ENCODE data around the gene MCCC1. TPM values are rescaled to one million over a fixed set of nuclear protein-coding genes. Genes with fewer than 3 reads are reported as not detected.
A peak's percentile ranks its signal among the peaks of the same experiment; 100 is the strongest.
"Not testable (repeated sequence)": the region's sequence is repeated elsewhere in the genome, so short reads cannot be mapped to it uniquely, and the experiment has no call there.

The MCCC1 gene
- polyA plus RNA-seq, 10 donors, result 10.2 to 19.7 (median 14.6) TPM

DNA sequence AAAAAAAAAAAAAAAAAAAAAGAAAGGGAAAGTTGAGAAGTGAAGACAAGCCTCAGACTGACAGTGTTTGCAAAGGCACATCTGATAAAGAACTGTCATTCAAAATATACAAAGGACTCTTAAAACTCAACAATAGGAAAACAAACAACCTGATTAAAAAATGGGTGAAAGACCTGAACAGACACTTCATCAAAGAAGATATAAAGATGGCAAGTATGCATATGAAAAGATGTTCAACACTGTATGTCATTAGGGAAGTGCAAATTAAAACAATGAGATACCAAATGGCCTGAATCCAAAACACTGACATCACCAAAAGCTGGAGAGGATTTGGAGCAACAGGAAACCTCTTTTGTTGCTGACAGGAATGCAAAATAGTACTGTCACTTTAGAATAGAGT lies 48.6 kb downstream of the MCCC1 start:
- no peak for DNase-seq

DNA sequence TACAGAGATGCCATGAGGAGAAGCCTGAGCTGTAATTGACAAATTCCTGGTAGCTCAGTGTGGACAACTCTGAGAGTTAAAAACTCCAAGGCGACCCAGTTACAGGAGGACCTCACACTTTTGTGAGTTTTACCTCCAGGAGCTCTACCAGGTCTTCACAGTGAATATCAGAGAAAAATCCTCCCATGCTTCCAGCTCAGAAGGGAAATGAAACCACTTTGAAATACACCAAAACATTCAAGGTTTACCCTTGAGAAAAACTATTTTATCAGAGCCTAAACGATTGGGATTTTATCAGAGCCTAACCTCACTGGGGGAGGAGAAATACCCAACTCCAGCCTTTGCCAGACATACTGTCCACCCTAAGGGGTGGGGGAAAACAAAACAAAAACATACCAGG lies 52.4 kb downstream of the MCCC1 start:
- DNase-seq, result no peak

DNA sequence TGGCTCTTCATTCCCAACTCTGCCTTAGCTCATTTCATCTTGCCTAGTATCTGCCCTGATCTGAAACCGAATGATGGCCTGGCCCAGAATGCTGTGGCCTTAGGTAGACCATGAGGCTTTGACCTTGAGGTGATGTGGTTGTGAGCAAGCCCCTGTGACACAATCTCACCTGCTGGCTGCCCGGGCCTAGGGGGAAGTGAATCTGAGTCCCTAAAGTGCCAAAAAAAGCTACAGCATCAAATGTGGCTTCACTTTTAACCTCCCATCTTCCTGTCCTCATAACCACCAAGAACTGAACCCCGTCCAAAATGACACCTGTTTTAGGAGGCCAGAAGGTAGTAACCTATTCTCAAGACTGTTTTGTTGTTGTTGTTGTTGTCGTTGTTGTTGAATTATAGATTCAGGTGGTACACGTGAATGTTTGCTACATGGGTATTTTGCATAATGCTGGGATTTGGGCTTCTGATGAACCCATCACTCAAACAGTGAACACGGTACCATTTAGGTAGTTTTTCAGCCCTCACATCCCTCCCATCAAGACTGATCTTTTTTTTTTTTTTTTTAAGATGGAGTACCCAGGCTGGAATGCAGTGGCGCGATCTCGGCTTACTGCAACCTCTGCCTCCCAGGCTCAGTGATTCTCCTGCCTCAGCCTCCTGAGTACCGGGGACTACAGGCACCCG lies 54.6 kb downstream of the MCCC1 start:
- no peak for DNase-seq

DNA sequence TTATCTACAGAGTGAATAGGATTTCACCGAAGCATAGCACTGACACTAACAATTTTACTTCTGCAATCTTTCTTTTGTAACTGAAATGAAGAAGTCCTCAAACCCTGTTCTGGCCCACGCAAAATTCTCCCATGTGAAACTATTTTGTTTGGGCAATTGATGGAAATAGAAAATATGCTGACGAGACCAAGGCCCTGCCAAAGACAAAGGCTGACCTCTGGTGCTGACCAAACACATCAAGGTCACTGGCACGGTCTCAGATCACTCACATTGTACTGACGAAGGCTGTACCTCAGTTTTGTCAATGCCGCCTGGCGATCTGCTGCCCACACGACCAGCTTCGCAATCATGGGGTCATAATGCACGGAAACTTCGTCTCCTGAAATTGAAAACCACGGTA lies 60.5 kb downstream of the MCCC1 start:
- no peak for DNase-seq

DNA sequence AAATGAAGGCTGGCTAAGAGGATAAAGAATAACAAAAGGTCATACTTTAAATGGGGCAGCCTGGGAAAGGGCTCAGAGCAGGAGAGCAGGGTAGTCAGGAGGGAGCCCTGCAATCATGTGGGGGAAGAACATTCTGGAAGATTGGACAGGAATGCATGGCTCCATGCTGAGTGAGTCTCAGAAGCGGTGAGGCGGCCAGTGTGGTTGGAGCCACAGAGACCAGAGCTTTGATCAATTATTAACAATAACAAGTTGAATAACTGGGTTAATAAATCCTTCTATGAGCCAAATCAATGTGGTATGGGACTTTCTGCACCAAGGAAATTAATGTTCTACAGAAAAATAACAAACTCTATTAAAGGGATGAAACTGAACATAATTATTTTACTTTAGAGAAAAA lies 61.1 kb downstream of the MCCC1 start:
- DNase-seq, result no peak

DNA sequence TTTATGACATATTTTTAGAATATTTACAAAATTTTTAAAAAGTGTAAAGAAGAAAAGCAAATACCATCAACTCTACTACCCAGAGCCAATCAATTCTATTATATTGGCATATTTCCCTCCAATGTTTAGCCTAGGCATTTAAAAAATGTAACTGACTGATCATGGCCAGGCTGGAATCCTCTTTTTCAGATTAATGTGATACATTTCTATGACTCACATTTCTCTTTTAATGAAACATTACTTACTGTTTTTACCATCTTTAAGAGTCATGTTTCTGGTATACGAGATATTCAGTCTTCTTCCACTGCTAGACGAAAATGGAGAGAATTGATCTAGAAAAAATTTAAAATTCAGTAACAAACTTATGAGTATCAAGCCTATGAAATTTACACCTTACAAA lies 65.5 kb downstream of the MCCC1 start:
- peak in 1 of 3 donors; percentile 12 for DNase-seq

DNA sequence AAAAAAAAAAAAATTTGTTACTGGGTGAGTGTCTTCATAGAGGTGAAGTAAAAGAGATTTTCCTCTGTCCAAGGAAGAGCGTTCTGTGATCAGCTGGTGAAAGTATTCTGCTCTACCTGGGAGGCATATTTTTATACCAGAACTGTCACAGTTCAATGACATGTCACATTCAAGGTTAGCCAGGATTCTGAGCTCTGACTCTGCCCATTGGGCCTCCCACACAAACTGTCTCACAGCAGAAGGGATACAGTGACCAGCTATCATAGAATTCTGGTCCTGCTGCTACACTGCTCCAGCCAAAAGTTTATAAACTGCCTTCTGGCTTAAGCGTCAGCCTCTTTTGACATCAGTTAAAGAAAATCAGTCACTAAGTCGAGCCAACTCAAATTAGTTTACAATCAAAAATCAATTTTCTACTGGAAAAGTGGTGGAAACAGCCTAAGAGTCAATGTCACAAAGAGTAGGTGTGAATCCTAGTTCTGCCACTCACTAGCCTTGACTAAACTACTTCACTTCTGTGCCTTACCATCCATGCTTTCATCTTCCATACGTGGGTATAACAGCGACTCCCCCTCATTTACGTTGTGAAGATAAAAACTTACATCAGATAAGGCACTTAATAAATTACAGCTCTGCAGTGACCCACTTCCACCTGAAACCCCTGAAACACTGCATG lies 66.3 kb downstream of the MCCC1 start:
- DNase-seq, result no peak

DNA sequence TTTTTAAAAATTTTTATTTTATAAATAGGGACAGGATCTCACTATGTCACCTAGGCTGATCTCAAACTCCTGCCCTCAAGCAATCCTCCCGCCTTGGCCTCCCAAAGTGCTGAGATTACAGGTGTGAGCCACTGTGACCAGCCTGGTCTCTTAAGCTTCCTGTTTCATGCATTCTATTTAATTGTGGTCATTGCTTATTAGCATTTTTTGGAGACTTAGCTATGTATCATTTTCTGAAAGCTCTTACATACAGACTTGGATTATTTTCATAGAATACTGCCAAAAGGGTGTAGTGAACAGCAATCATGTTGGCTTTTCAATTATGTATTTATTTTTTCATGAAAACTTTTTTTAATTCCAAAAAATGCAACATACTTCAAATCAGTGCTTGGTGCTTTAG lies 67.5 kb downstream of the MCCC1 start:
- no peak for DNase-seq

DNA sequence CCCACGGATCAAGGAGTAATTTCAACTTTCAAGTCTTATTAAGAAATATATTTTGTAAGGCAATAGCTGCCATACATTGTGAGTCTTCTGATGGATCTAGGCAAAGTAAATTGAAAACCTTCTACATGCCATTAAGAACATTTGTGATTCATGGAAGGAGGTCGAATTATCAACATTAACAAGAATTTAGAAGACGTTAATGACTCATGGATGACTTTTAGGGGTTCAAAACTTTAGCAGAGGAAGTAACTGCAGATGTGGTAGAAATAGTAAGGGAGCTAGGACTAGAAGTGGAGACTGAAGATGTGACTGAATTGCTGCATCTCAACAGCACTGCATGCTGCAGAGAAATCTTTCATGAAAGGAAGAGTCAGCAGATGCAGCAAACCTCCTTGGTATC lies 70.9 kb downstream of the MCCC1 start:
- DNase-seq, result no peak

DNA sequence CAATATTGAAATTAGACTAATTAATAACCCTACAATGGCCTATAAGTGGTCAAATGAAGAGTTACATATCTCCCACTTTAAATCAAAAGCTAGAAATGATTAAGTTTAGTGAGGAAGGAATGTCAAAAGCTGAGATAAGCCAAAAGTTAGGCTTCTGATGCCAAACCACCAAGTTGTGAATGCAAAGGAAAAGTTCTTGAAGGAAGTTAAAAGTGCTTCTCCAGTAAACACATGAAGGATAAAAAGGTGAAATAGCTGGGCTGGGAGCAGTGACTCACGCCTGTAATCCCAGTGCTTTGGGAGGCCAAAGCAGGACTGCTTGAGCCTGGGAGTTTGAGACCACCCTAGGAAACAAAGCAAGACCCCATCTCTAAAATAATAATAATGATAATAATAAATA lies 72.0 kb downstream of the MCCC1 start:
- DNase-seq, result no peak

DNA sequence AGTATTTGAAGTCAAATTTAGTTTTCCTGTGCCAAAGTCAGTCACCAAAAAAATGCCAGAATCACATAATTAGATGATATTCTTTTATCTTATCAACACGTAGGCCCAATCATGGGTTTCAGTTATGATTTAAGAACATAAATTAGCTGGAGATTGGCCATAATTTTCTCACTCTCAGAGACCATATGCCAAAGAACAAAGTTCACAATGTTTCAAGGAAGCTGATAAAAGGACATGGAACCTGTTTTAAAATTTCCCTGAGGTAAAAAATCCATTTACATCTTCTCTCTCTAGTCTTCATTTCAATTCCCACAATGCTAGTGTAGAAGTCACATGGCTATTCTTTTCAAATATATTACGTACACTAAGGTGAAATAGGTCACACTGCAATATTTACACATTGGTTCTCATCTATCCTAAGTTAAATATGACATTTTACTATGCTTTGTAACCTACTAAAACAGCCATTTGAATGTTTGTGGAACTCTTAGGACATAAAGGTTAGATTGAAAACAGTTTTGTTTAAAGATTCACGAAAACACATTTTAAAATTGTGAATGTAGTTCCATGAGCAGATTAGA lies 76.3 kb downstream of the MCCC1 start:
- no peak for DNase-seq

DNA sequence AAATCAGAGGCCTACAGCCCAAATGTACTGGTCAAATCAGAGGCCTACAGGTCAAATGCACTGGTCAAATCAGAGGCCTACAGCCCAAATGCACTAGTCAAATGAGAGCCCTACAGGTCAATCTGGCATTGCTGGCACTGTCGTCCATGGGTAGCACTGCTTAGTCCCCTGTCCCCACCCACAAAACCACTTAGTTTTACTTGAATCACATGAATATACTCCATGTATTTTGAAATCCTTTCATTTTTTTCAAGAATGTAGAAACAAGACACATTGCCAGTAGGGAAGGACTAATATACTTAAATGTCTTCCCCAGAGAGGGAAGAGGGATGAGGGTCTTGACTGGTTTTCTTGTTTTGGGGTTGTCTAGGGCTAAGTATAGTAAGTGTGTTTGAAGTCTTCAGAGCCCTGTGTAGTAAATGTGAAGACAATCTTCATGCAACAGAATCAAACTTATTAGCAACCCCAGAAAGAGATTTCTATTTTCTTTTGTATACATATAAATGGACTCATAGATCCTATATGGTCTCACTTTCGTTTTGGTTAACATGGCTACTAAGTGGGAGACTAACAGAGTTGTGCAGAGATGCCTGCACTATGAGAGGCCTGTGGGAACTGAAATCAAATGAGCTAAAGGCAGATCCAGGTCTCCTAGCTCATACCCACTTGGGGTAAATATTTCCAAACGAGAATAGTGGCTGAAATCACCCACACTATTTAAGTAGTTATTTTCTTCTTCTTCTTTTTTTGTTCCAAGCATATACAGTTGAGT lies 80.7 kb downstream of the MCCC1 start:
- no peak for DNase-seq

DNA sequence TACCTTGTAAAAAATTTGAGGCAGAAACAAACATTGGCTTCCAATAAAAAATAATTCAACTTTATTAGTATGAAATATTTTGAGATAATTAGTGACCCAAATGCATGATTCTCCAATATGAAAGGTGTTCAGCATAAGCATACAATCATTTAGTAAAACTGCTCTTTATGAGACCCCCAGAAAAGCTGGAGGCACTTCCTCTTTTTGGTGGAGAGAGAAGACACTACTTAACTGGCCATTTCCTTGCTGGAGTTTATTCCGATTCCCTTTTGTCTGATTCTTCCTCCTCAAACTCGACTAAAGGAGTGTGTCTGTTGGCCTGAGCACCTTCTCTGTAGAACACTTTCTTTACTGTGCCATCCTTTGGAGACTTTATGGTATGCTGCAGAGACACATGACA lies 84.1 kb downstream of the MCCC1 start:
- no peak for DNase-seq

DNA sequence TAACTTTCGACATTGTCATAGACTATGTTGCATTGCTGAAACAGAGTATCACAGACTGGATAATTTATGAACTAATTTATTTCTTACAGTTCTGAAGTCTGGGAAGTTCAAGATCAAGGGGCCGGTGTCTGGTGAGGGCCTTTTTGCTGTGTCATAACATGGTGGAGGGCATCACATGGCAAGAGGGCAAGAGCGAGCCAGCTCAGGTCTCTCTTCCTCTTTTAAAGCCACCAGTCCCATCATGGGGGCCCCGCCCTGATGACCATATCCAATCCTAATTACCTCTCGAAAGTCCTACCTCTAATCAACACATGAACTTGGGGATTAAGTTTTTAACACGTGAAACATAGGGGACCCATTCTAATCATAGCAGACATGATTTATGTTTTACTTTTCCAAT lies 85.4 kb downstream of the MCCC1 start:
- no peak for DNase-seq

DNA sequence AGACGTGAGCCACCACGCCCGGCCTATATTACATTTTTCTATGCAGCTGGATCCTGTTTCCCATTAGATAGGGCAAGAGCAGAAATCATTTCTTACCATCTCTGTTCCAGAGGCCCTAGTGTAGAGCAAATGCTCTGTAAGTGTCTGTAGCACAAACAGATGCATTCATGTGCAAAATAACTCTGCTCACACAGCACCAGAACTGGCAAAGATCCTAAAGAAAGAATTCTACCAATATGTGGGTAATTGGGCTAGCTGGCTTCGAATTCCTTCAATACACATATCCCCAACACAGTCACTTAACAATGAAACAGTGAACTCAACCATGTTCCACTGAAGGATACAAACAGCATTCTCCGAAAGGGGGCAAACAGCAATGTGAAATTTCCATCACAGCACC lies 86.2 kb downstream of the MCCC1 start:
- no peak for DNase-seq

DNA sequence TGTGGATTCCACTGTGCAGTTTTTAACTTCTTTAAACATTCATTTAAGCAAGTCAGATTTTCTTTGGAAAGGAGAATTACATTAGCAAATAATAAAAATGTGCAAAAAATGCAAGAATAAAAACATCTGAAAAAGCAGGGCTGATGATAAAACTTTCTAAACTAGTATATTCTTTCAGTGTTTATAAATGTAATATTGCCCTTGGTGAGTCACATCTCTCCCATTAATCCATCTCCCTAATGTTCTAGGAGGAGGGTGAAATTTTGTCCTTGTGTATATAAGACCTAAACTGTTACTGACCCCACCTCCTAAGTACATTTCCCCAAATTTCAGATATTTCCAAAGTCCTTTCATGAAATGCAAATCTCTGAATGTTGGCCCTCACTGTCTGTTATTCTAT lies 90.5 kb downstream of the MCCC1 start:
- no peak for DNase-seq

DNA sequence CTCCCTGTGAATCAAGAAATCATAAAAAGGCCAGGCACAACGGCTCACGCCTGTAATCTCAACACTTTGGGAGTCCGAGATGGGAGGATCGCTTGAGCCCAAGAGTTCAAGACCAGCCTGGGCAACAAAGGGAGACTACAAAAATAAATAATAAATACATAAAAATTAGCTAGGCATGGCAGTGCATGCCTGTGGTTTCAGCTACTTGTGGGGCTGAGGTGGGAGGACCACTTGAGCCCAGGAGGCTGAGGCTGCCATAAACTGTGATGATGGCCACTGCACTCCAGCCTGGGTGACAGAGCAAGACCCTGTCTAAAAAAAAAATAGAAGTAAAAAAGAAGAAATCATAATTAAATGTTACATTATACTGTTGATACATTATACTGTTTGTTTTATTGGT lies 91.0 kb downstream of the MCCC1 start:
- DNase-seq, result no peak

DNA sequence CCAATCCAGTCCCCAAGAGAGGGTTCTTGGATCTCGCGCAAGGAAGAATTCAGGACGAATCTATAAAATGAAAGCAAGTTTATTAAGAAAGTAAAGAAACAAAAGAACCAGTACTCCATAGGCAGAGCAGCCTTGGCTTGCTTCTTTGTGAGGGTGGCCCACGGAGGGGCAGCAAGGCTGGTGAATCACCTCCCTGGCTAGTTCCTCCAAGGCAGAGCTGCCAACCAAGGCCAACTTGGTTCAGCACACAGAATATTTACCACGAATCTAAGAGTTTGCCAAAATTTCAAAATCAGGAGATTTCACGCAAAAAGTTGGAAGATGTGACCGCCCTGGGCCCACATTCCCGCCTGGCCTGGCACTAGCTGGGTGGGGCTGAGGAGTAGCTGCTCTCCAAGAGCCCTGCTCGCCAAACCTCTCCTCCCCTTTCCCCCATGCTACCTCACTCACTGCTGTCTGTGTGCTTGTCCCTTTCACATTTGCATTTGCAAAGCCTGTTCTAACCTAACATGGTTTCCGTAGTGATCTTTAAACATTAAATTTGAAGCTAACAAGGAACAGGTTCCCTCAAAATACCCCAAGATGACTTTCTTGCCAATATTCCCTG lies 92.8 kb downstream of the MCCC1 start:
- DNase-seq, result no peak

DNA sequence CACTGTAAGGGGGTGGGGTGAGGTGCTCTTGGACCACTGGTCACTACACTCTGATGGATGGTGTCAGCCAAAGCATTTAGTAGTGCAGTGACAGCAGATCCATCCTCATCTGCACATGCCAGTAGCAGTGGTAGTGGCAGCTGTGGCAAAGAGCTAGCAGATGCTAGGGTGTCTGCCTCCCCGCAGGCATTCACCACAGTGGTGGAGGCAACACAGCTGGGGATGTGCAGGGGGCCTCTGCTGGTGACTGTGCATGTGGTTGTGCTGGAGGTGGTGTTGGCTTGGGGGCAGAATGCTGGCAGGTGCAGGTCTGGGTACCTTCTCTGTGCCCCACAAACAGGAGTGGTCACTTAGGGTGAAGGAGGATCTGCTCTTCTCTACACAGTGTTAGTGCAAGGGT lies 99.5 kb downstream of the MCCC1 start:
- no peak for DNase-seq

DNA sequence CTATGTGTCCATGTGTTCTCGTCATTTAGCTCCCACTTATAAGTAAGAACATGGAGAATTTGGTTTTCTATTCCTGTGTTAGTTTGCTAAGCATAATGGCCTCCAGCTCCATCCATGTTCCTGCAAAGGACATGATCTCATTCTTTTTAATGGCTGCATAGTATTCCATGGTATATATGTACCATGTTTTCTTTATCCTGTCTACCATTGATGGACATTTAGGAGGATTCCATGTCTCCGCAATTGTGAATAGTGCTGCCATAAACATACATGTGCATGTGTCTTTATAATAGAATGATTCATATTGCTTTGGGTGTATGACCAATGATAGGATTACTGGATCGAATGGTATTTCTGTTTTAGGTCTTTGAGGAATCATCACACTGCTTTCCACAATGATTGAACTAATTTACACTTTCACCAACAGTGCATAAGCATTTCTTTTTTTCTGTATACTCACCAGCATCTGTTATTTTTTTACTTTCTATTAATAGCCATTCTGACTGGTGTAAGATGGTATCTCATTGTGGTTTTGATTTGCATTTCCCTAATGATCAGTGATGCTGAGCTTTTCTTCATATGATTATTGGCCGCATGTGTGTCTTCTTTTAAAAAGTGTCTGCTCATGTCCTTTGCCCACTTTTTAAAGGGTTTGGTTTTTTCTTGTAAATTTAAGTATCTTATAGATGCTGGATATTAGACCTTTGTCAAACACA lies 105.7 kb downstream of the MCCC1 start:
- not testable (repeated sequence) for DNase-seq

DNA sequence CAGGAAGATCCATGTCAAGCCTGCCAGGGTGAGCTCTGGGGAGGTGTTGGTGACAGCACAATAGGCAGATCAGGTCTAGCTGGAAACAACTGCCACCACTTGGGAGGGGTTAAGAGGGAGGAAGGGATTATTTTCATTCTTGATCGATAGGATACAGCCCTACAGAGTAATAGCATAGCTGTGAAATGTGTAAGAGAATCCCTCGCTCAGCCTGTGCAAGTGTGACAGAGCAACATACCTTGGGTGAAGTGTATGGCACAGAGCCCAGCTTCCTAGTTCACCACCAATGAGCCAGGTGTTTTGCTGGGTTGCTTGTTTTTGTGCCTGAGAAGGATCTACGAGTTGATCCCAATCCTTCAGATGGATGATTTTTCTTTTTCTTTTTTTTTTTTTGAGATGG lies 109.7 kb downstream of the MCCC1 start:
- no peak for DNase-seq

DNA sequence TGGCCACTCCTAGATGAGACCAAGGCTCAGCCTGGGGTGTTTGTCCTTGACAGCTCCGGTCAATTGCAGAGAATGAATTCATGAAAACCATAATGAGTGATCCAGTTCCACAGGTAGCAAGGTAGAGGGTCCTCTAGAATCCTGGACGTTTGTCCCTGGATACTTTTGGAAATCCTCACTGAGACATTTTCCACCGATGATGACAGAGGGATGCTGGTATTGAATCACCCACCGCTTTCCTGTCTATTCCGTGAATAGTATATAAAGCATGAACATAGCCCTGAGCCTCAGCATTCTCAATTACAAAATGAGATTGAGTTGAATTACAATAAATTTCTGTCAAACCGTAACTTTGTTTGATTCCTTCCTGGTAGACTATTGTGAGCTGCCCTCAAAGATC lies 113.3 kb downstream of the MCCC1 start:
- no peak for DNase-seq

Measured in muscle of back (tissue), 11 donors.